HepG2 (cell line): ENCODE measurements around the gene APBB2. TPM values are rescaled to one million over a fixed set of nuclear protein-coding genes. Genes with fewer than 3 reads are reported as not detected.

ENCODE experiments used
- ATAC-seq: fragments of 200-7000 bp; cut with Tn5 transposase; 3 replicates; pipeline ENCODE4 v1.9.1; 2020; ENCODE audit warnings: mild to moderate bottlenecking, moderate library complexity
- BruUV-seq: library from RNA; stranded (reverse); fragments of 400-500 nt; replicated peaks from 2 replicates; lab custom pipeline; 2021; lab: Mats Ljungman, UMichigan
- CTCF ChIA-PET: fragments of 300-600 bp; formaldehyde crosslinking; extraction: SDS; loops from one replicate; lab custom pipeline; 2021; ENCODE audit warnings: low total read pairs, inconsistent platforms, low intra/inter-chr PET ratio; lab: Yijun Ruan, JAX
- POLR2A ChIA-PET: fragments of 350-600 bp; sonication (Branson Sonifier 250); formaldehyde crosslinking; loops from one replicate; lab custom pipeline; 2020; ENCODE audit warnings: antibody characterized with exemption, inconsistent platforms; lab: Yijun Ruan, JAX
- DNase-seq: peaks from one replicate; pipeline ENCODE4 v3.0.0-alpha.2; 2015; ENCODE audit warnings: low spot score
- FAIRE-seq: peaks from 3 replicates; lab custom pipeline; 2011; peaks lifted over from hg19 to GRCh38; lab: Jason Lieb, UNC
- H2AFZ ChIP-seq: one replicate; pipeline ENCODE4 v1.6.1; 2011; ENCODE audit warnings: low read length, inconsistent platforms
- H3K27ac ChIP-seq: fragments of 300-600 bp; 3 replicates; pipeline ENCODE4 v1.8.0; 2011; ENCODE audit warnings: mixed run types, mild to moderate bottlenecking, mixed read lengths, low read length, inconsistent platforms; ENCODE audit not compliant: insufficient read depth; ENCODE audit errors: extremely low read length
- H3K27me3 ChIP-seq, 2 experiments: fragments of 200-600 bp in 1 of 2; 2 replicates in 1 of 2; 3 replicates in 1 of 2; pipeline versions ENCODE4 v1.6.0 to v1.8.0; 2011; ENCODE audit warnings: low read length in 2 of 2, mild to moderate bottlenecking in 2 of 2, moderate library complexity in 2 of 2, inconsistent platforms in 1 of 2; ENCODE audit not compliant: insufficient read depth in 2 of 2, control insufficient read depth in 1 of 2
- H3K36me3 ChIP-seq, 2 experiments: fragments of 200-600 bp in 1 of 2; replicated peaks in 1 of 2; 2 replicates in 1 of 2; 3 replicates in 1 of 2; pipeline versions ENCODE4 v1.5.1 to v1.8.0; 2011; ENCODE audit warnings: low read length in 2 of 2, inconsistent platforms in 1 of 2; ENCODE audit not compliant: insufficient read depth in 2 of 2, control insufficient read depth in 1 of 2
- H3K4me1 ChIP-seq: 2 replicates; pipeline ENCODE4 v1.5.1; 2012; ENCODE audit warnings: low read length, inconsistent platforms; ENCODE audit not compliant: insufficient read depth
- H3K4me2 ChIP-seq: 2 replicates; pipeline ENCODE4 v1.6.0; 2011; ENCODE audit warnings: low read depth, low read length, inconsistent platforms
- H3K4me3 ChIP-seq, 3 experiments: fragments of 200-600 bp in 1 of 3; sonication (generic), shearing (Covaris generic) in 1 of 3; replicated peaks in 1 of 3; 2 replicates each; pipeline ENCODE4 v1.5.1; 2011 to 2016; ENCODE audit warnings: low read length in 3 of 3, inconsistent platforms in 2 of 3, low read depth in 2 of 3, mild to moderate bottlenecking in 2 of 3, control low read depth in 1 of 3, mixed read lengths in 1 of 3; ENCODE audit not compliant: insufficient read depth in 1 of 3
- H3K79me2 ChIP-seq: one replicate; pipeline ENCODE4 v1.6.1; 2011; ENCODE audit warnings: low read length, inconsistent platforms; ENCODE audit not compliant: insufficient read depth
- H3K9ac ChIP-seq: 2 replicates; pipeline ENCODE4 v1.6.0; 2011; ENCODE audit warnings: mild to moderate bottlenecking, low read depth, low read length, inconsistent platforms; ENCODE audit not compliant: insufficient read depth
- H3K9me3 ChIP-seq: 2 replicates; pipeline ENCODE4 v1.5.1; 2012; ENCODE audit warnings: mild to moderate bottlenecking, low read length
- H4K20me1 ChIP-seq: 2 replicates; pipeline ENCODE4 v1.6.0; 2011; ENCODE audit warnings: inconsistent platforms, mild to moderate bottlenecking, low read length, moderate library complexity; ENCODE audit not compliant: insufficient read depth
- NFIC ChIP-seq: IDR thresholded peaks from 2 replicates; pipeline ENCODE4 v1.6.1; 2012; ENCODE audit warnings: mild to moderate bottlenecking, low read length, inconsistent platforms
- PRPF4 ChIP-seq: fragments of 200-400 bp; formaldehyde crosslinking; IDR thresholded peaks from 2 replicates; pipeline ENCODE4 v1.6.1; 2016; ENCODE audit warnings: low read length, low read depth; ENCODE audit not compliant: poor library complexity, severe bottlenecking
- SMAD9 ChIP-seq: sonication (generic); formaldehyde crosslinking; IDR thresholded peaks from 2 replicates; pipeline ENCODE4 v1.5.1; 2020; ENCODE audit warnings: mild to moderate bottlenecking, missing genetic modification reagents
- TP53 ChIP-seq: sonication (generic); formaldehyde crosslinking; conservative IDR thresholded peaks from 2 replicates; pipeline ENCODE4 v1.4.0; 2020; ENCODE audit warnings: missing genetic modification reagents
- ZNF562 ChIP-seq: sonication (generic); formaldehyde crosslinking; IDR thresholded peaks from 2 replicates; pipeline ENCODE4 v1.8.0; 2022; ENCODE audit warnings: missing genetic modification reagents, borderline replicate concordance
- WGBS: methylation state at CpG from one replicate; pipeline ENCODE4 v1.1.6; 2017; ENCODE audit warnings: low lambda C conversion rate; 5-methylcytosine and 5-hydroxymethylcytosine counted together
- in situ Hi-C: cut with HindIII; loops from 2 replicates; pipeline ENCODE4 v1.10.0; 2017; ENCODE audit warnings: low pct_unique_long_range_greater_than_20kb; ENCODE audit not compliant: extremely low pct_ligation_motif_present
- intact Hi-C: fragments of 100-400 bp; cut with micrococcal nuclease; formaldehyde crosslinking; loops from one replicate; pipeline ENCODE4 v1.10.0; 2022; ENCODE audit not compliant: unreplicated experiment
- polyA plus RNA-seq, 8 experiments: library from polyadenylated mRNA; depleted of rRNA in 3 of 8; stranded (reverse) in 7 of 8; unstranded in 1 of 8; fragments of >200 nt; fragmentation: Illumina TruSeq in 4 of 8; extraction: Trizol in 4 of 8; gene quantifications; 2 replicates each; pipeline versions ENCODE4 v1.2.1 to v1.2.3, GENCODE V29; 2011 to 2016; ENCODE audit warnings: low read depth in 4 of 8, missing spikeins in 1 of 8, mixed read lengths in 1 of 8; ENCODE audit not compliant: insufficient read depth in 1 of 8
- total RNA-seq, 5 experiments: library from RNA; depleted of rRNA; stranded (reverse); fragments of >200 nt; fragmentation: Illumina TruSeq; extraction: Trizol; gene quantifications; 2 replicates each; pipeline ENCODE4 v1.2.3, GENCODE V29; 2016; ENCODE audit warnings: low read depth in 1 of 5
- TF ChIP-seq, protein P1 (sequence below): sonication (generic); formaldehyde crosslinking; IDR thresholded peaks from 2 replicates; pipeline ENCODE4 v1.5.0; 2020; ENCODE audit warnings: mild to moderate bottlenecking, missing genetic modification reagents, moderate library complexity
- TF ChIP-seq, protein P2 (sequence below): sonication (generic); formaldehyde crosslinking; IDR thresholded peaks from 2 replicates; pipeline ENCODE4 v1.8.1; 2023; ENCODE audit warnings: mild to moderate bottlenecking, moderate library complexity, missing genetic modification reagents
- TF ChIP-seq, protein P3 (sequence below): IDR thresholded peaks from 2 replicates; pipeline ENCODE4 v1.6.1; 2018; ENCODE audit warnings: missing genetic modification reagents, mild to moderate bottlenecking, missing compliant biosample characterization
- TF ChIP-seq, protein P4 (sequence below): sonication (generic); formaldehyde crosslinking; IDR thresholded peaks from 2 replicates; pipeline ENCODE4 v1.5.0; 2020; ENCODE audit warnings: missing genetic modification reagents, mild to moderate bottlenecking, borderline replicate concordance
- TF ChIP-seq, protein P5 (sequence below): sonication (generic); formaldehyde crosslinking; IDR thresholded peaks from 2 replicates; pipeline ENCODE4 v1.4.0; 2020; ENCODE audit warnings: missing genetic modification reagents, borderline replicate concordance

The APBB2 gene
- total and polyA plus RNA-seq, 2 of the 13 experiments (the other 11 are each of a cell fraction or from before 2014, with no cell fraction given), result 11.7 to 17.0 TPM

DNA sequence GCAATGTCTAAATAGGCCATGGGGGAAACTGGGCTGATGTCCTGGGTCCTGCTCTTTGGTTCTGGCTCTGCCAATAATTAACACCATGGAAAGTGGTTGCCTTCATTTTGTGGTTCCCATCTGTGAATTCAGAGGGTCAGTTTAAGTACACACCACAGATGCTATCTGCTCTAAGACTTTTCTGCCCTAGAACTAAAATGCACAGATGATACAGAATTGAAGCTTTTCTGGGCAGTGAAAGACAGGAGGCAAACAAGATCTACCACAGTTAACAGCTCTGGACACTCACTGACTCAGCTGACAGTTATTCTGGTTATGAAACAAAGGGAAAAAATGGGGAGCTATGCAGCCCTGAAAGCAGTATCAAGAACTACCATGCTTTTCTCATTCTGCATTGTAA, 37.3 kb downstream of the APBB2 start (continued):
- TF ChIP-seq, protein P1, sequence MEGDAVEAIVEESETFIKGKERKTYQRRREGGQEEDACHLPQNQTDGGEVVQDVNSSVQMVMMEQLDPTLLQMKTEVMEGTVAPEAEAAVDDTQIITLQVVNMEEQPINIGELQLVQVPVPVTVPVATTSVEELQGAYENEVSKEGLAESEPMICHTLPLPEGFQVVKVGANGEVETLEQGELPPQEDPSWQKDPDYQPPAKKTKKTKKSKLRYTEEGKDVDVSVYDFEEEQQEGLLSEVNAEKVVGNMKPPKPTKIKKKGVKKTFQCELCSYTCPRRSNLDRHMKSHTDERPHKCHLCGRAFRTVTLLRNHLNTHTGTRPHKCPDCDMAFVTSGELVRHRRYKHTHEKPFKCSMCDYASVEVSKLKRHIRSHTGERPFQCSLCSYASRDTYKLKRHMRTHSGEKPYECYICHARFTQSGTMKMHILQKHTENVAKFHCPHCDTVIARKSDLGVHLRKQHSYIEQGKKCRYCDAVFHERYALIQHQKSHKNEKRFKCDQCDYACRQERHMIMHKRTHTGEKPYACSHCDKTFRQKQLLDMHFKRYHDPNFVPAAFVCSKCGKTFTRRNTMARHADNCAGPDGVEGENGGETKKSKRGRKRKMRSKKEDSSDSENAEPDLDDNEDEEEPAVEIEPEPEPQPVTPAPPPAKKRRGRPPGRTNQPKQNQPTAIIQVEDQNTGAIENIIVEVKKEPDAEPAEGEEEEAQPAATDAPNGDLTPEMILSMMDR (CRISPR knock-in tag), result peak; percentile 36
- TF ChIP-seq, all 625 proteins: peak for 19

DNA sequence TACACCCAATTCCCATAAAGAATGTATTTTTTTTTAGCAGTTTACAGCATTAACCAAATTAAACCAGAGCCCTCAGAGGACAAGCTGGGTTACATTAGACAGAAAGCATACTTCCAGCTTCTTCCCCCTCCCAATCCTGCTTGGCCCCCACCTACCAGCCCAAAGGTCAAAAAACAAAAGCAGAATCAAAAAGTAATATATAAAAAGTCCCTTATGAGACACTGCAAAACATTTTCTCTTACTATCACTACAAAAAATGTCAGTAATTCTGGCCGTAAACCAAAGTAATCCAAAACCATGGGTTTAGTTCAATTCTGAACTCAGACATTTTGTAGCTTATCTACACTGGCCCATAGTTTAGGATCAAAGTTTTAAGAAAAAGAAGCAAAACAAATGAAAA, 38.0 kb downstream of the APBB2 start:
- H3K36me3 ChIP-seq, result no peaks in the 10 kb centered on the region
- FAIRE-seq, result no peak
- 28% methylated on average over 1 of the region's 1 CpG for WGBS
- CTCF ChIA-PET, result no interaction called here
- no peaks in the 10 kb centered on the region for H3K9me3 ChIP-seq
- H2AFZ ChIP-seq, result no peak overlapping the region
- H3K4me1 ChIP-seq, result peaks cover 65% of the 10 kb centered on the region
- ATAC-seq, result peak; percentile 31; the same call in 2 of the 3 replicates
- no peaks in the 10 kb centered on the region for H3K27me3 ChIP-seq
- DNase-seq, result peak; percentile 23
- no peaks in the 10 kb centered on the region for H4K20me1 ChIP-seq
- H3K79me2 ChIP-seq, result peaks cover 53% of the 10 kb centered on the region
- H3K27ac ChIP-seq, result peak overlapping the region; percentile 66
- POLR2A ChIA-PET, result interaction anchor here (1.0 to 1.2 kb wide), 3 partner anchors 17 to 40 kb away, joined by 3 read pairs; no protein-coding TSS in a partner anchor
- H3K4me3 ChIP-seq, result peak overlapping the region in 1 of 3 experiments; percentile 22; a peak in 2 of 6 replicates
- H3K4me2 ChIP-seq, result peak overlapping the region; percentile 70
- in situ Hi-C loops, result no loop called here
- H3K9ac ChIP-seq, result peak overlapping the region; percentile 20
- intact Hi-C loops, result loop anchor here (5.0 kb wide), 1 partner anchor 36 kb away; the partner anchor contains the start of gene APBB2
- no TSS peak for BruUV-seq
- TF ChIP-seq, protein P2, sequence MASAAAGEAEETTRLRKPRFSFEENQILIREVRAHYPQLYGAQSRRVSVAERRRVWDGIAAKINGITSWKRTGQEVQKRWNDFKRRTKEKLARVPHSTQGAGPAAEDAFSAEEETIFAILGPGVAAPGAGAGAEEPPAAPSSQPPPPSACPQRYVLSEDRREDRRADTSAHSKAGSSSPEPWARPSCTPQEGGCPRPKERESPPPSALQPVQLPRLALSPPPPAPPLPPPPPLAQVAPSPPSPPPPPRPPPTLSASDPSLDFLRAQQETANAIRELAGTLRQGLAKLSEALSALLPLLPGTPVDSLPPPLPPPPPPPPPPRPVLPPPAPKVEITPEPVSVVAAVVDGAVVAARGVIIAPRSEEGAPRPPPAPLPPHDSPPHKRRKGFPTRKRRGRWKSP (CRISPR knock-in tag), result no peak
- TF ChIP-seq NFIC (no peak), TP53 (CRISPR knock-in tag) (no peak), SMAD9 (CRISPR knock-in tag) (no peak), ZNF562 (CRISPR knock-in tag) (no peak), PRPF4 (no peak)
- TF ChIP-seq, protein P3, sequence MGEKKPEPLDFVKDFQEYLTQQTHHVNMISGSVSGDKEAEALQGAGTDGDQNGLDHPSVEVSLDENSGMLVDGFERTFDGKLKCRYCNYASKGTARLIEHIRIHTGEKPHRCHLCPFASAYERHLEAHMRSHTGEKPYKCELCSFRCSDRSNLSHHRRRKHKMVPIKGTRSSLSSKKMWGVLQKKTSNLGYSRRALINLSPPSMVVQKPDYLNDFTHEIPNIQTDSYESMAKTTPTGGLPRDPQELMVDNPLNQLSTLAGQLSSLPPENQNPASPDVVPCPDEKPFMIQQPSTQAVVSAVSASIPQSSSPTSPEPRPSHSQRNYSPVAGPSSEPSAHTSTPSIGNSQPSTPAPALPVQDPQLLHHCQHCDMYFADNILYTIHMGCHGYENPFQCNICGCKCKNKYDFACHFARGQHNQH (CRISPR knock-in tag), result no peak
- TF ChIP-seq, protein P4, sequence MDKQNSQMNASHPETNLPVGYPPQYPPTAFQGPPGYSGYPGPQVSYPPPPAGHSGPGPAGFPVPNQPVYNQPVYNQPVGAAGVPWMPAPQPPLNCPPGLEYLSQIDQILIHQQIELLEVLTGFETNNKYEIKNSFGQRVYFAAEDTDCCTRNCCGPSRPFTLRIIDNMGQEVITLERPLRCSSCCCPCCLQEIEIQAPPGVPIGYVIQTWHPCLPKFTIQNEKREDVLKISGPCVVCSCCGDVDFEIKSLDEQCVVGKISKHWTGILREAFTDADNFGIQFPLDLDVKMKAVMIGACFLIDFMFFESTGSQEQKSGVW, result no peak
- TF ChIP-seq, protein P5, sequence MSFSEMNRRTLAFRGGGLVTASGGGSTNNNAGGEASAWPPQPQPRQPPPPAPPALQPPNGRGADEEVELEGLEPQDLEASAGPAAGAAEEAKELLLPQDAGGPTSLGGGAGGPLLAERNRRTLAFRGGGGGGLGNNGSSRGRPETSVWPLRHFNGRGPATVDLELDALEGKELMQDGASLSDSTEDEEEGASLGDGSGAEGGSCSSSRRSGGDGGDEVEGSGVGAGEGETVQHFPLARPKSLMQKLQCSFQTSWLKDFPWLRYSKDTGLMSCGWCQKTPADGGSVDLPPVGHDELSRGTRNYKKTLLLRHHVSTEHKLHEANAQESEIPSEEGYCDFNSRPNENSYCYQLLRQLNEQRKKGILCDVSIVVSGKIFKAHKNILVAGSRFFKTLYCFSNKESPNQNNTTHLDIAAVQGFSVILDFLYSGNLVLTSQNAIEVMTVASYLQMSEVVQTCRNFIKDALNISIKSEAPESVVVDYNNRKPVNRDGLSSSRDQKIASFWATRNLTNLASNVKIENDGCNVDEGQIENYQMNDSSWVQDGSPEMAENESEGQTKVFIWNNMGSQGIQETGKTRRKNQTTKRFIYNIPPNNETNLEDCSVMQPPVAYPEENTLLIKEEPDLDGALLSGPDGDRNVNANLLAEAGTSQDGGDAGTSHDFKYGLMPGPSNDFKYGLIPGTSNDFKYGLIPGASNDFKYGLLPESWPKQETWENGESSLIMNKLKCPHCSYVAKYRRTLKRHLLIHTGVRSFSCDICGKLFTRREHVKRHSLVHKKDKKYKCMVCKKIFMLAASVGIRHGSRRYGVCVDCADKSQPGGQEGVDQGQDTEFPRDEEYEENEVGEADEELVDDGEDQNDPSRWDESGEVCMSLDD, result no peak
